ENCODE measurements around the gene GASK1B.

Gene GASK1B

GRCh38 chr4:158134222-158134621 is 38.6 kb downstream of the GASK1B start:
- DNase-seq: no peak

DNA sequence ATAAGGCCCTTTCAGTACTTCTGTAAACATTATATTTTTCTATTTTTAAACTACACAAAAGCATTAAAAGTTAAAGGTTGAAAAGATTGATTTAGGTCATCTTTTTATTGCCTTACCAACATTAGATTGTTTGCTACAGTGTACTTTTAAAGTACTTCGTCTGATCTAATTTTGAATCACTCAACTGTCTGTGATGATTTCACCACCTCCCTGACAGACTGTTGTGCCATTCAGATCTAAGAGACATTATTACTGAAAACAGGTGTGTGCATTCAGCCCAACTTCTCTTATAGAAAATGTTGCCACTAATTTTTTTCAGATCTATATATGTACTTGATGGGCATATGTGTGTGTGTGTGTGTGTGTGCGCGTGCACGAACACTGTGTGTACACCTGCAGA is 39.3 kb downstream of the GASK1B start:
- DNase-seq: no peak

- DNase-seq: no peak
Observed at GRCh38 chr4:158131027-158131426, 41.8 kb downstream of the GASK1B start.

DNA sequence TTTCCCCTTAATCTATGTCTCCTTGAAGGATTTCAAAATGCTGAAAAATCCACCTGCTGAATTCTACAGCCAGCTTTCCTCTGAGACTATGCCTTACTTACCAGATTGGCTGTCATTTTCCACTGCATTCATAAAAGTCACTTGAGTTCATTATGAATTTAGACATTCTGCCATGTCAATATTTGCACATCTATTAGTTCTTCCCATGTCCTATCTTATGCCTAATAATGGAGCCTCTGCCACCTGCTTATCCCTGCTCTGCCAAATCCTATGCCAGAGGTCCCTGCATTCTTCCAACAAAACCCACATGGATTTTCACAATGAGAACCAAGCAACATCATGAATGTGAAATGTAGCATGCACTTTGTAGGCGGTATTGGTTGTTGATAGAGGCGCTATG is 42.6 kb downstream of the GASK1B start:
- no peak for DNase-seq

- no peak for DNase-seq
Observed at GRCh38 chr4:158129694-158130093, 43.1 kb downstream of the GASK1B start.

DNA sequence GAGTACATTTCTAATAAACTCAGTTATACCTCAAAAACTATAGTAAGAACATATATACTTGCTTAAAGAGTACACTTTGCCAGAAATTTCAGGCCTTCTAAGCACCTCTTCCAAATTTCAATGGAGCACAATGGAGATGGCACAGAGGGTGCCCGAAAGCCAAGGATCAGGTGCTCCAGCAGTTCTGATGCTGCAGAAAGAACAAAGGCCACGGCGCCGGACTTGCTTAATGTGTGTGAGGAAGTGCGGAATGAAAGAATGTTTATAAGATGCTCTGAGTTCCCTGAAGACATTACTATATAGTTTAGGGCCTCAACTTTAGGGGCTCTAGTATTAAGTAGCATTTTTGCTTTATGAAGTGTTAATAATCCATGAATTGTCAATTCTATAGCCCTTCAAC is 44.3 kb downstream of the GASK1B start:
- no peak for DNase-seq

DNA sequence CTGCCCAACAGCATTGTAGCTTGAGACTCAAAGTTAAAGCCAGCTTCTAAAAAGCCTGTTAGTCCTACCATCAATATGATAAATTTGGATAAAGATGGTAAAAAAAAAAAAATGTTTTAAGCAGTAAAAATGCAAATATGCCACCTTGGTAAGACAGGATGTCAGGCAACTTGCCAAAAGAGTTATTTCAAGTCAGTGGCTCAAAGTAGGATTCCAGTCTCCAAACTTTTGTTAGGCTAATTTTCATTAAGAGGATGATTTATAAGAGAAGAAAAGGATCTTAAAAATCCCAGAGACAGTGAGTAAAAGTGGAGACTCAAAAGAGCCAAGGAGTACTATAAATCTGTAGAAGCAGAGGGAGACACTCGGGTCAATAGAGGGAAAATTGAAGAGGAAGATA is 47.5 kb downstream of the GASK1B start:
- no peak for DNase-seq

Data from islet precursor cell (in vitro differentiated cells).